Body of pancreas (tissue), 4 donors: Measurements from ENCODE around the gene ABL1.

Source experiments
- POLR2A ChIP-seq, 3 donors: fragments of 450-650 bp; IDR thresholded peaks; one replicate each; pipeline ENCODE4 v1.6.1; 2016; ENCODE audit warnings: antibody characterized with exemption in 3 of 3, mild to moderate bottlenecking in 2 of 3
- TF ChIP-seq, protein P1 (sequence below), 7 experiments: fragments of 450-650 bp in 4 of 7; fragments of 200-600 bp in 3 of 7; sonication (generic) in 3 of 7; IDR thresholded peaks; one replicate each; pipeline ENCODE4 v1.5.1; 2016 to 2019; ENCODE audit warnings: antibody characterized with exemption in 7 of 7

DNA sequence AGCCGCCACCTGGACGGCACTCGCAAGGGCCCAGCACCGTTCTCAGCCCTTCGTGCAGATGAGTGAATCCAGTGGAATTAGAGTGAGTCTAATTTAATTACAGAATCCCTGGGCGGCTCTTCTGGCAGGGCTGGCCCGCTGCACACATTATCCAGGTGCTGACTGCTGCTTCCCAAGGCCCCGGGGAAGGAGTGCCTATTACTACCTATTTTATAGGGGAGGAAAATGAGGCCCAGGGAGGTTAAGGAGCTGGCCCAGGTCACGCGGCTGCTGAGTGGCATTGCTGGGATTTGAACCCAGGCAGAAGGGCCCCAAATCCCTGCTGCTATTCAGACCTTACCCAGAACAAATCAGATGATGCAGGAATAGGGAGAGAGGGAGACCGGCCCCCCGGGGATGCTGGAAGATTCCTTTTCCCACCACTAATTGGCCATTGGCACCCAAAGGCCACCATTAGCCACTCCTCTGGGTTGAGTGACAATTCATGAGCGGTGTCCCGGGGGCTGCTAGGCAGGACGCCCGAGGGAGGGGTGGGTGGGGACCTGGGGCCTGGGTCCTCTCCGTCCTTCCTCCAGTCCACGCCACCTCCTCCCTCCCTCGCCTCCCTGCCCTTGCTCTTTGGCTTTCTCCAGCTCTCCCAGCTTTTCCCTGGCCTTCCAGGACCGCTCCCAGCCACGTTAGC is 71.8 kb downstream of the ABL1 start:
- TF ChIP-seq, protein P1, sequence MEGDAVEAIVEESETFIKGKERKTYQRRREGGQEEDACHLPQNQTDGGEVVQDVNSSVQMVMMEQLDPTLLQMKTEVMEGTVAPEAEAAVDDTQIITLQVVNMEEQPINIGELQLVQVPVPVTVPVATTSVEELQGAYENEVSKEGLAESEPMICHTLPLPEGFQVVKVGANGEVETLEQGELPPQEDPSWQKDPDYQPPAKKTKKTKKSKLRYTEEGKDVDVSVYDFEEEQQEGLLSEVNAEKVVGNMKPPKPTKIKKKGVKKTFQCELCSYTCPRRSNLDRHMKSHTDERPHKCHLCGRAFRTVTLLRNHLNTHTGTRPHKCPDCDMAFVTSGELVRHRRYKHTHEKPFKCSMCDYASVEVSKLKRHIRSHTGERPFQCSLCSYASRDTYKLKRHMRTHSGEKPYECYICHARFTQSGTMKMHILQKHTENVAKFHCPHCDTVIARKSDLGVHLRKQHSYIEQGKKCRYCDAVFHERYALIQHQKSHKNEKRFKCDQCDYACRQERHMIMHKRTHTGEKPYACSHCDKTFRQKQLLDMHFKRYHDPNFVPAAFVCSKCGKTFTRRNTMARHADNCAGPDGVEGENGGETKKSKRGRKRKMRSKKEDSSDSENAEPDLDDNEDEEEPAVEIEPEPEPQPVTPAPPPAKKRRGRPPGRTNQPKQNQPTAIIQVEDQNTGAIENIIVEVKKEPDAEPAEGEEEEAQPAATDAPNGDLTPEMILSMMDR (IDR thresholded peaks at IDR 0.05), result no peak
- no peak for TF ChIP-seq POLR2A (IDR thresholded peaks at IDR 0.05)
